Transverse colon (tissue), 4 donors: Measurements from ENCODE around the gene PCNX1.

ENCODE experiments used
- CTCF ChIP-seq, 5 experiments: fragments of 200-600 bp in 3 of 5; fragments of 450-650 bp in 2 of 5; sonication (generic) in 3 of 5; IDR thresholded peaks; 1 replicate in 2 of 5; 2 replicates in 3 of 5; pipeline ENCODE4 v1.5.1; 2016 to 2017; ENCODE audit warnings: antibody characterized with exemption in 5 of 5, inconsistent platforms in 3 of 5, mild to moderate bottlenecking in 2 of 5, moderate library complexity in 1 of 5
- EP300 ChIP-seq: sonication (generic); formaldehyde crosslinking; IDR thresholded peaks from one replicate; pipeline ENCODE4 v1.6.1; 2017; ENCODE audit warnings: antibody characterized with exemption, low read depth
- POLR2A ChIP-seq: fragments of 450-650 bp; IDR thresholded peaks from one replicate; pipeline ENCODE4 v1.6.1; 2016; ENCODE audit warnings: antibody characterized with exemption, mild to moderate bottlenecking, moderate library complexity
- POLR2AphosphoS5 ChIP-seq, 3 donors: sonication (generic); formaldehyde crosslinking; IDR thresholded peaks; one replicate each; pipeline ENCODE4 v1.6.1; 2016; ENCODE audit warnings: antibody characterized with exemption in 3 of 3

GRCh38 chr14:70898111-70898745, 9.0 kb upstream of the PCNX1 start:
- TF ChIP-seq CTCF (IDR thresholded peaks at IDR 0.05), result no peak
- no peak for TF ChIP-seq POLR2A
- no peak for TF ChIP-seq POLR2AphosphoS5 (IDR thresholded peaks at IDR 0.05)
- TF ChIP-seq EP300, result no peak
